ENCODE data around the gene CA9. TPM values are rescaled to one million over a fixed set of nuclear protein-coding genes. Genes with fewer than 3 reads are reported as not detected.

CA9 gene
- 4.2 to 7.9 TPM (median 7.3 TPM) in 5 replicates for total RNA-seq (2022; extraction: Qiagen RNA extraction)

DNA sequence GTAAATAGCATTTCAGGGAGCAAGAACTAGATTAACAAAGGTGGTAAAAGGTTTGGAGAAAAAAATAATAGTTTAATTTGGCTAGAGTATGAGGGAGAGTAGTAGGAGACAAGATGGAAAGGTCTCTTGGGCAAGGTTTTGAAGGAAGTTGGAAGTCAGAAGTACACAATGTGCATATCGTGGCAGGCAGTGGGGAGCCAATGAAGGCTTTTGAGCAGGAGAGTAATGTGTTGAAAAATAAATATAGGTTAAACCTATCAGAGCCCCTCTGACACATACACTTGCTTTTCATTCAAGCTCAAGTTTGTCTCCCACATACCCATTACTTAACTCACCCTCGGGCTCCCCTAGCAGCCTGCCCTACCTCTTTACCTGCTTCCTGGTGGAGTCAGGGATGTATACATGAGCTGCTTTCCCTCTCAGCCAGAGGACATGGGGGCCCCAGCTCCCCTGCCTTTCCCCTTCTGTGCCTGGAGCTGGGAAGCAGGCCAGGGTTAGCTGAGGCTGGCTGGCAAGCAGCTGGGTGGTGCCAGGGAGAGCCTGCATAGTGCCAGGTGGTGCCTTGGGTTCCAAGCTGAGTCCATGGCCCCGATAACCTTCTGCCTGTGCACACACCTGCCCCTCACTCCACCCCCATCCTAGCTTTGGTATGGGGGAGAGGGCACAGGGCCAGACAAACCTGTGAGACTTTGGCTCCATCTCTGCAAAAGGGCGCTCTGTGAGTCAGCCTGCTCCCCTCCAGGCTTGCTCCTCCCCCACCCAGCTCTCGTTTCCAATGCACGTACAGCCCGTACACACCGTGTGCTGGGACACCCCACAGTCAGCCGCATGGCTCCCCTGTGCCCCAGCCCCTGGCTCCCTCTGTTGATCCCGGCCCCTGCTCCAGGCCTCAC lies at the start of gene CA9:
Gene CA9 (plus strand): TSS at position 797 of the 893 bp plus-strand sequence. CDS start 32 bp downstream, at position 829.

DNA sequence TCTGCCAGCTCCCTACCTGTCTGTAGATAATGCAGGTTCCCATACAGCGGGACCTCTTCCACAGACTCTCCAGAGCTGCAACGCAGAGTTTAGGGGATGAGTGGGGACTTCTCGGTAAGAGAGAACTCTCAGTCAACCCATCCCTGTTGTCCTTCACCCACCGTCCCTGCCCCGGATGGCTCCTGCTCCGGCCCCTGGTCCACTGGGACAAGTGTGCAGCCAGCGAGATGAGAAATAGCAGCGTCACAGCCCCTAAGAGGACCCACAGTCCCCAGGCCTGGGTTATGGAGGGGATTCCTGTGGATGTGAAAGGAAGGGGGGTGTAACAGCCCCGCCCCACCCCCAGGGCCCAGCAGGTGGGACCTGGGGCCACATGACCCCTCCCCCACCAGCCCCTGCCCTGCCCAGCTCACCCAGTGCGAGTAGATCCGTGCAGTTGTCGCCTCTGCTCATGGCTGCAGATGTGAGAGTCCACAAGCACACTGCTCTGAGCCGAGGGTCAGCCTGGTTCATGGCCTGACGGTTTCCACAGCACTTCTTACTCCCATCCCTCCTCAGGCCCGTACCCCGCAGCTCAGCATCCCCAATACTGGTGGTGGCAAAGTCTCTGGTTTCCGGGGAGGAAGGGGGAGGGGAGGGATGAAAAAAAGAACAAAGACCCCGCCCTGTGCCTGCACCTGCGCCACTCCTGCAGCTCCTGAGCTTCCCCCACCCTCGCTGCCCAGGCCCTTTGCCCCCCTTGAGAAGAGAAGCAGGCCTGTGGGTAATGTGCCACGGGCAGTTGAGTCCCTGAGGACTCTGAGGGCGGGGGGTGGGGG lies 23.2 kb upstream of the CA9 start, which contains the start of gene SIT1:
Gene SIT1 (minus strand): TSS at position 591 of the 818 bp plus-strand sequence. CDS start 78 bp downstream, at position 513.

DNA sequence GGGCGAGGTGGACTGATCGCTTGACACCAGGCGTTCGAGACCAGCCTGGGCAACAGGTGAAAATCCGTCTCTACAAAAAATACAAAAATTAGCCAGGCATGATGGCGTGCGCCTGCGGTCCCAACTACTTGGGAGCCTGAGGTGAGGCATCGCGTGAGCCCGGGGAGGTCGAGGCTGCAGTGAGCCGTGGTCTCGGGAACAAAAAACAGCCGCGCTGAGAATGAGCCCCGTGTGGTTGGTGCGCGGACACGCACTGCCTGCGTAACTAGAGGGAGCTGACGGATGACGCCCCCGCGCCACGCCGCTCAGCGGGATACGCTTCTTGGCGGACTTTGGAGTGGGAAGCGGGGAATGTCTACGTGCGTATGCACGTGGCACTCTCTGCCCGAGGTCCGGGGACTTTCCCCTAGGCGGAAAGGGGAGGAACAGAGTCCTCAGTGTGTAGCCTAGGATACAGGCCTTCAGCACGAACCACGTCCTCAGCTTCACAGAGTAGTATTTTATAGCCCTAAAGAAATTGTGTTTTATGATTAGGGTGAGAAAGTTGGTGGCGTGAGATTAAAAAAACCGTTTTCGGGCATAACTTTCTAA lies 16.1 kb upstream of the CA9 start, which contains the start of gene RMRP:
Gene RMRP (minus strand): TSS at position 474 of the 591 bp plus-strand sequence.

DNA sequence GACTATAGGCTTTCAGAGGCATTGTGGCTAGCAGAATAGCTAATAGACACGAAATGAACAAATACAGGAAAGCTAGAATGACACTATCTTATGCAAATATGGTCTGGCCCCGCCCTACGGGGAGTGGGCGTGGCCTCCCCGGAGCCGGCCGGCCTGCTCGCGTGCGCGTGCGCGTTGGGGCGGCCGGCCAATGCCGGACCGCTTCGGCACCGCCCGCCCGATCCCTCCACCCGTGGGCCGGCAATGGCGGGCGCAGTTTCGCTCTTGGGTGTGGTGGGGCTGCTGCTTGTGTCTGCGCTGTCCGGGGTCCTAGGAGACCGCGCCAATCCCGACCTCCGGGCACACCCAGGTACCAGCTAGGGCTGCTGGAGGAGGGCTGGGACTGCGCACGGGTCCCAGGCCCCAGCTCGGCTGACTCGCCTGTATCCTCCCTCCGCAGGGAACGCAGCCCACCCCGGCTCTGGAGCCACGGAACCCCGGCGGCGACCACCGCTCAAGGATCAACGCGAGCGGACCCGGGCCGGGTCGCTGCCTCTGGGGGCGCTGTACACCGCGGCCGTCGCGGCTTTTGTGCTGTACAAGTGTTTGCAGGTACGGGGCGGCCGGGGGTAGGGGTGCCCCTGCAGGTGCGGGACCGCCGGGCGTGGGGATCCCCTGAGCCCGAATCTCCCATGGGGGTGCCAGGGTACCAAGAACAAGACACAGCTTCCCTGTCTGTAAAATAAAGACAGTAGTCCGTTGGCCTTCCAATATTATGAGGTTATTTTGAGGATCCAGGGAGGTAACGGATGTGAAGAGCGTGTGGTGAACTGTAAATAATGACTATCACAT lies 15.4 kb upstream of the CA9 start, which contains the start of gene CCDC107:
Gene CCDC107 (plus strand): TSS at position 156 of the 831 bp plus-strand sequence. CDS start 88 bp downstream, at position 244.

DNA sequence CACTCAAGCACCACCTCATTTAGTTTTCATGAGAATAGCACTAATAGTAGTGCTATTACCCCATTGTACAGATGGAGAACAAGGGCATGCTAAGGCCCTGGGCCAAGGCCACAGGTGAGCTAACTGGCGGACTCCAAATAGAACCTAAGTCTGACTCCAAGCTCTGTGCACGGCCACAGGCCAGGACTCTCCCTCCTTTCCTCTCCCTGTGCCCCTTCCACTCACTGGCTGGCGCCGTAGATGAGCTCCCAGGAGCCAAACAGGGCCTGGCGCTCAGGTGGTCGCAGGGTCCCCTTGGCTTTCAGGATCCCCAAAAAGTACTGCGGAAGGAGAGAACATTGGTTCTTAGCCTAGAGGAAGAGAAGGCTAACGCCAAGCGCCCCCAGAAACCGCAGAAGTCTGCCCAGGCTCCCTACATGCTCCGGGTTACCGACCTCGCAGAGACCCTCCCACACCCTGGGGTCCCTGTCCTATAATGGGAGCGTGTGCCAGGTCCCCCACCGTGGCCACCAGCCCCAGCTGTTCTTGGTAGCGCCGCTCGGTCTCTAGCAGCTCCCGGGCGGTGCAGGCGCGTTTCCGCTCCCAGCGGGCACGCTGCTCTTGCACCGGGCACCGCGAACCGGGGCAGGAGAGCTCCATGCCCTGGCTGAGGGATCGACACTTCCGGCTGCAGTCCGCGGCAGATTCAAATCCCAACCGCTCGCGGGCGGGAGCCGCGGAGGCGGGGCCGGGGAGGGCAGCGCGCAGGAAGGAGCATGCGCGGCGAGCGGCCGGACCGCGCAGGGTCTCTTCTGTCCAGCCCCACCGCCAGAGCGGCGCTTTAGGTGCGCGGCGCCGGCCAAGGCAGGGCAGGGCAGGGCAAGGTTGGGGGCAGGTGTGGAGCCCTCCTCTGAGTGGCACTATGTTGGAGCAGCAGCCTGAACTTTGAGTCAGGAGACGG lies 8.9 kb upstream of the CA9 start, which contains the start of gene ARHGEF39:
Gene ARHGEF39 (minus strand): TSS at position 665 of the 940 bp plus-strand sequence. CDS start 26 bp downstream, at position 639.

DNA sequence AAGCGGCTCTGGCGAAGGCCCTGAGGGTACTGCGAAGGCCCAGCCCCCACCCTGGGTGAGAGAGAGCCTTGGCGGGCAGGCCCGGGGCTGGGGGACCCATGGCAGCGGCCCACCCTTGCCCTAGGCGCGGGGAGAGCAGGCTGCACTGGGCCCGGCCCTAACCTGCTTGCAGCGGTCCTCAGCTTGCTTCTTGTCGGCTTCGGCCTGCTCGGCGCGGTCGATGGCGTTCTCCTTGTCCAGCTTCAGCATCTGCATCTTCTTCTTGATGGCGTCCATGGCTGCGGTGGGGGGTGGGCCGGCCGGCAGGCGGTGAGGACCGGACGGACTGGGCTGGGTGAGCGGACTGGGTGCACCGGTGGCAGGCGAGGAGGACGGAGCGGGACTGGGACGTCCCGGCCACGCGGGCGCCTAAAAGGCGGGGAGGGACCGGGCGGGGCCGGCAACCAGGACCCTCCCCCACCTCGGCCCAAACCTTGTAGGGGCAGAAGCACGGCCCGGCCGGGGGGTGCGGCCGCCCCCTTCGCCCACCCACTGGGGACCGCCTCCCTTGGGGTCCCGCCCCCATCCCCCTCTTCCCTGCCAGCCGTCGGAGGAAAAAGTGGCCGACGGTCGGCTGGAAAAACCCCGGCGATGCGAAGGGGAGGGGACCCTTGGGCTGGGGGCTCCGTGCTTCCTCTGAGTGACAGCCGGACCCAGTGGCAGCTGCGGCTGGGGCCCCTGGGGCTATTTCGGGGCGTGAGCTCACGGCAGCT lies 16.0 kb downstream of the CA9 start, which contains the start of gene TPM2:
Gene TPM2 (minus strand): TSS at position 384 of the 752 bp plus-strand sequence. CDS start 108 bp downstream, at position 276.

Other genes starting within 250 kb of the CA9 start
- gene RUSC2, start 183.8 kb upstream of the CA9 start, total RNA-seq (2022; extraction: Qiagen RNA extraction) = 22.4 to 33.2 TPM (median 29.5 TPM) in 5 replicates
- gene TESK1, start 68.7 kb upstream of the CA9 start, total RNA-seq (2022; extraction: Qiagen RNA extraction) = 23.2 to 30.9 TPM (median 29.9 TPM) in 5 replicates
- 0.06 to 0.18 TPM (median 0.12 TPM) in 4 of 5 replicates, not detected in the other for gene CD72, start 55.5 kb upstream of the CA9 start, total RNA-seq (2022; extraction: Qiagen RNA extraction)
- gene SIT1, start 23.0 kb upstream of the CA9 start, total RNA-seq (2022; extraction: Qiagen RNA extraction) = not detected in 5 replicates
- gene RMRP, start 15.9 kb upstream of the CA9 start, total RNA-seq (2022; extraction: Qiagen RNA extraction) = 4.2 to 11.7 TPM (median 7.0 TPM) in 3 of 5 replicates, not detected in the others
- 21.2 to 27.0 TPM (median 25.3 TPM) in 5 replicates for gene CCDC107, start 15.6 kb upstream of the CA9 start, total RNA-seq (2022; extraction: Qiagen RNA extraction)
- gene ARHGEF39, start 8.7 kb upstream of the CA9 start, total RNA-seq (2022; extraction: Qiagen RNA extraction) = 13.1 to 20.9 TPM (median 19.3 TPM) in 5 replicates
- 623 to 688 TPM (median 654 TPM) in 5 replicates for gene TPM2, start 16.0 kb downstream of the CA9 start, total RNA-seq (2022; extraction: Qiagen RNA extraction)
- gene TLN1, start 58.3 kb downstream of the CA9 start, total RNA-seq (2022; extraction: Qiagen RNA extraction) = 110 to 135 TPM (median 123 TPM) in 5 replicates
- gene CREB3, start 58.7 kb downstream of the CA9 start, total RNA-seq (2022; extraction: Qiagen RNA extraction) = 58.6 to 69.3 TPM (median 61.3 TPM) in 5 replicates
- 27.4 to 38.0 TPM (median 34.1 TPM) in 5 replicates for gene GBA2, start 75.3 kb downstream of the CA9 start, total RNA-seq (2022; extraction: Qiagen RNA extraction)
- gene RGP1, start 75.4 kb downstream of the CA9 start, total RNA-seq (2022; extraction: Qiagen RNA extraction) = 12.8 to 17.3 TPM (median 15.8 TPM) in 5 replicates
- gene MSMP, start 80.3 kb downstream of the CA9 start, total RNA-seq (2022; extraction: Qiagen RNA extraction) = 0.30 to 0.48 TPM (median 0.36 TPM) in 3 of 5 replicates, not detected in the others
- 4.6 to 7.4 TPM (median 6.1 TPM) in 5 replicates for gene NPR2, start 117.7 kb downstream of the CA9 start, total RNA-seq (2022; extraction: Qiagen RNA extraction)
- 0.44 to 0.64 TPM (median 0.58 TPM) in 5 replicates for gene SPAG8, start 138.3 kb downstream of the CA9 start, total RNA-seq (2022; extraction: Qiagen RNA extraction)
- 69.8 to 110 TPM (median 103 TPM) in 5 replicates for gene HINT2, start 141.1 kb downstream of the CA9 start, total RNA-seq (2022; extraction: Qiagen RNA extraction)
- gene FAM221B, start 154.8 kb downstream of the CA9 start, total RNA-seq (2022; extraction: Qiagen RNA extraction) = not detected in 5 replicates
- 2.5 to 3.7 TPM (median 3.4 TPM) in 5 replicates for gene TMEM8B, start 155.3 kb downstream of the CA9 start, total RNA-seq (2022; extraction: Qiagen RNA extraction)
- gene OR13J1, start 196.5 kb downstream of the CA9 start, total RNA-seq (2022; extraction: Qiagen RNA extraction) = not detected in 5 replicates
- gene HRCT1, start 232.3 kb downstream of the CA9 start, total RNA-seq (2022; extraction: Qiagen RNA extraction) = 0.12 to 0.38 TPM (median 0.23 TPM) in 5 replicates
- 0.07 TPM in 1 of 5 replicates, not detected in the others for gene SPAAR, start 235.6 kb downstream of the CA9 start, total RNA-seq (2022; extraction: Qiagen RNA extraction)